Measurements from ENCODE around the gene MB. TPM values are rescaled to one million over a fixed set of nuclear protein-coding genes. Genes with fewer than 3 reads are reported as not detected.
A peak's percentile ranks its signal among the peaks of the same experiment; 100 is the strongest.
"Not testable (repeated sequence)": the region's sequence is repeated elsewhere in the genome, so short reads cannot be mapped to it uniquely, and the experiment has no call there.

MB gene
- 7.7 TPM for total RNA-seq

- ATAC-seq: no peak
Observed at GRCh38 chr22:35617137-35617755, at the start of gene MB. TSS of gene MB (minus strand) at chr22:35617329. CDS start at chr22:35617257, 72 bp downstream.

- not testable (repeated sequence) for ATAC-seq
Observed at GRCh38 chr22:35666699-35667098, 49.6 kb upstream of the MB start.

GRCh38 chr22:35664955-35665587 lies 47.9 kb upstream of the MB start:
- ATAC-seq: no peak

- no peak for ATAC-seq
Observed at GRCh38 chr22:35663371-35663770, 46.2 kb upstream of the MB start.

GRCh38 chr22:35662914-35663313 lies 45.8 kb upstream of the MB start:
- no peak for ATAC-seq

- ATAC-seq: peak; percentile 31
Observed at GRCh38 chr22:35661464-35661863, 44.3 kb upstream of the MB start.

- ATAC-seq: peak; percentile 46
Observed at GRCh38 chr22:35660291-35661127, 43.4 kb upstream of the MB start.

- no peak for ATAC-seq
Observed at GRCh38 chr22:35657571-35658312, 40.6 kb upstream of the MB start.

- no peak for ATAC-seq
Observed at GRCh38 chr22:35656284-35656752, 39.2 kb upstream of the MB start.

GRCh38 chr22:35653824-35654223 lies 36.7 kb upstream of the MB start:
- no peak for ATAC-seq

GRCh38 chr22:35651085-35651484 lies 34.0 kb upstream of the MB start:
- no peak for ATAC-seq

GRCh38 chr22:35649636-35650250 lies 32.6 kb upstream of the MB start:
- ATAC-seq: peak; percentile 18

- ATAC-seq: no peak
Observed at GRCh38 chr22:35649026-35649553, 32.0 kb upstream of the MB start.

- ATAC-seq: peak; percentile 72
Observed at GRCh38 chr22:35648066-35649025, 31.2 kb upstream of the MB start, which contains the start of gene APOL6. TSS of gene APOL6 (plus strand) at chr22:35648446. CDS start at chr22:35656426, 7,980 bp downstream.

- no peak for ATAC-seq
Observed at GRCh38 chr22:35645646-35646045, 28.5 kb upstream of the MB start.

GRCh38 chr22:35643991-35644390 lies 26.9 kb upstream of the MB start:
- ATAC-seq: peak; percentile 85

- no peak for ATAC-seq
Observed at GRCh38 chr22:35642305-35642741, 25.2 kb upstream of the MB start.

GRCh38 chr22:35641494-35642120 lies 24.5 kb upstream of the MB start:
- ATAC-seq: no peak

- ATAC-seq: peak; percentile 45
Observed at GRCh38 chr22:35638410-35638809, 21.3 kb upstream of the MB start.

GRCh38 chr22:35638001-35638400 lies 20.9 kb upstream of the MB start:
- ATAC-seq: no peak

Measured in esophagus mucosa (tissue), 1 donor.